K562 (cell line): Measurements from ENCODE around the gene INPP5E.

Experiments
- MED1 ChIP-seq: sonication (generic); formaldehyde crosslinking; IDR thresholded peaks from 2 replicates; pipeline ENCODE4 v1.8.1; 2023; ENCODE audit warnings: missing genetic modification reagents, borderline replicate concordance
- MXI1 ChIP-seq: IDR thresholded peaks from 2 replicates; pipeline ENCODE4 v1.6.1; 2011; ENCODE audit warnings: low read depth, mild to moderate bottlenecking, improper control_type of control experiment, low read length
- RBM15 ChIP-seq: fragments of 200-400 bp; formaldehyde crosslinking; IDR thresholded peaks from 2 replicates; pipeline ENCODE4 v1.6.1; 2018; ENCODE audit warnings: mild to moderate bottlenecking, low read length, moderate library complexity; ENCODE audit not compliant: insufficient read depth
- TF ChIP-seq, protein P1 (sequence below): fragments of 200-600 bp; sonication (generic); IDR thresholded peaks from one replicate; pipeline ENCODE4 v1.6.1; 2012; ENCODE audit warnings: mild to moderate bottlenecking, low read depth, low read length, inconsistent platforms

DNA sequence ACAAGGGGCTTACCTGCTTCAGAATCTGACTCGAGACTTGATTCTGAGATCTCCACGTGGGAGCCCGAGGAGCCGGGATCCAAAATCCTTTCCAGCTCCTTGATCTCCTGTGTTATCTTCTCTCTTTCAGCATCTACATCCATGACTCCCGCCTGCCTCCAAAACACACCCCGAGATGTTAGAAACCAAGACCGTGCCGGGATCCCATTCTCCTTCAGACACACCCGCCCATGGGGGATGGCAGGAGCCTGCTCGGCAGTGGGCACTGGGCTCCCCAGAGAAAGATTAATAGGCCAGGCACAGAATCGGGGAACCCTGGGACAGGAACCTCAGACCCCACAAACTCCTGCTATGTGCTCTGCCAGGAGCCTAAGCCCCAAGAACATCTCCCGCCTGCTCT lies 41.4 kb downstream of the INPP5E start:
- TF ChIP-seq, protein P1, sequence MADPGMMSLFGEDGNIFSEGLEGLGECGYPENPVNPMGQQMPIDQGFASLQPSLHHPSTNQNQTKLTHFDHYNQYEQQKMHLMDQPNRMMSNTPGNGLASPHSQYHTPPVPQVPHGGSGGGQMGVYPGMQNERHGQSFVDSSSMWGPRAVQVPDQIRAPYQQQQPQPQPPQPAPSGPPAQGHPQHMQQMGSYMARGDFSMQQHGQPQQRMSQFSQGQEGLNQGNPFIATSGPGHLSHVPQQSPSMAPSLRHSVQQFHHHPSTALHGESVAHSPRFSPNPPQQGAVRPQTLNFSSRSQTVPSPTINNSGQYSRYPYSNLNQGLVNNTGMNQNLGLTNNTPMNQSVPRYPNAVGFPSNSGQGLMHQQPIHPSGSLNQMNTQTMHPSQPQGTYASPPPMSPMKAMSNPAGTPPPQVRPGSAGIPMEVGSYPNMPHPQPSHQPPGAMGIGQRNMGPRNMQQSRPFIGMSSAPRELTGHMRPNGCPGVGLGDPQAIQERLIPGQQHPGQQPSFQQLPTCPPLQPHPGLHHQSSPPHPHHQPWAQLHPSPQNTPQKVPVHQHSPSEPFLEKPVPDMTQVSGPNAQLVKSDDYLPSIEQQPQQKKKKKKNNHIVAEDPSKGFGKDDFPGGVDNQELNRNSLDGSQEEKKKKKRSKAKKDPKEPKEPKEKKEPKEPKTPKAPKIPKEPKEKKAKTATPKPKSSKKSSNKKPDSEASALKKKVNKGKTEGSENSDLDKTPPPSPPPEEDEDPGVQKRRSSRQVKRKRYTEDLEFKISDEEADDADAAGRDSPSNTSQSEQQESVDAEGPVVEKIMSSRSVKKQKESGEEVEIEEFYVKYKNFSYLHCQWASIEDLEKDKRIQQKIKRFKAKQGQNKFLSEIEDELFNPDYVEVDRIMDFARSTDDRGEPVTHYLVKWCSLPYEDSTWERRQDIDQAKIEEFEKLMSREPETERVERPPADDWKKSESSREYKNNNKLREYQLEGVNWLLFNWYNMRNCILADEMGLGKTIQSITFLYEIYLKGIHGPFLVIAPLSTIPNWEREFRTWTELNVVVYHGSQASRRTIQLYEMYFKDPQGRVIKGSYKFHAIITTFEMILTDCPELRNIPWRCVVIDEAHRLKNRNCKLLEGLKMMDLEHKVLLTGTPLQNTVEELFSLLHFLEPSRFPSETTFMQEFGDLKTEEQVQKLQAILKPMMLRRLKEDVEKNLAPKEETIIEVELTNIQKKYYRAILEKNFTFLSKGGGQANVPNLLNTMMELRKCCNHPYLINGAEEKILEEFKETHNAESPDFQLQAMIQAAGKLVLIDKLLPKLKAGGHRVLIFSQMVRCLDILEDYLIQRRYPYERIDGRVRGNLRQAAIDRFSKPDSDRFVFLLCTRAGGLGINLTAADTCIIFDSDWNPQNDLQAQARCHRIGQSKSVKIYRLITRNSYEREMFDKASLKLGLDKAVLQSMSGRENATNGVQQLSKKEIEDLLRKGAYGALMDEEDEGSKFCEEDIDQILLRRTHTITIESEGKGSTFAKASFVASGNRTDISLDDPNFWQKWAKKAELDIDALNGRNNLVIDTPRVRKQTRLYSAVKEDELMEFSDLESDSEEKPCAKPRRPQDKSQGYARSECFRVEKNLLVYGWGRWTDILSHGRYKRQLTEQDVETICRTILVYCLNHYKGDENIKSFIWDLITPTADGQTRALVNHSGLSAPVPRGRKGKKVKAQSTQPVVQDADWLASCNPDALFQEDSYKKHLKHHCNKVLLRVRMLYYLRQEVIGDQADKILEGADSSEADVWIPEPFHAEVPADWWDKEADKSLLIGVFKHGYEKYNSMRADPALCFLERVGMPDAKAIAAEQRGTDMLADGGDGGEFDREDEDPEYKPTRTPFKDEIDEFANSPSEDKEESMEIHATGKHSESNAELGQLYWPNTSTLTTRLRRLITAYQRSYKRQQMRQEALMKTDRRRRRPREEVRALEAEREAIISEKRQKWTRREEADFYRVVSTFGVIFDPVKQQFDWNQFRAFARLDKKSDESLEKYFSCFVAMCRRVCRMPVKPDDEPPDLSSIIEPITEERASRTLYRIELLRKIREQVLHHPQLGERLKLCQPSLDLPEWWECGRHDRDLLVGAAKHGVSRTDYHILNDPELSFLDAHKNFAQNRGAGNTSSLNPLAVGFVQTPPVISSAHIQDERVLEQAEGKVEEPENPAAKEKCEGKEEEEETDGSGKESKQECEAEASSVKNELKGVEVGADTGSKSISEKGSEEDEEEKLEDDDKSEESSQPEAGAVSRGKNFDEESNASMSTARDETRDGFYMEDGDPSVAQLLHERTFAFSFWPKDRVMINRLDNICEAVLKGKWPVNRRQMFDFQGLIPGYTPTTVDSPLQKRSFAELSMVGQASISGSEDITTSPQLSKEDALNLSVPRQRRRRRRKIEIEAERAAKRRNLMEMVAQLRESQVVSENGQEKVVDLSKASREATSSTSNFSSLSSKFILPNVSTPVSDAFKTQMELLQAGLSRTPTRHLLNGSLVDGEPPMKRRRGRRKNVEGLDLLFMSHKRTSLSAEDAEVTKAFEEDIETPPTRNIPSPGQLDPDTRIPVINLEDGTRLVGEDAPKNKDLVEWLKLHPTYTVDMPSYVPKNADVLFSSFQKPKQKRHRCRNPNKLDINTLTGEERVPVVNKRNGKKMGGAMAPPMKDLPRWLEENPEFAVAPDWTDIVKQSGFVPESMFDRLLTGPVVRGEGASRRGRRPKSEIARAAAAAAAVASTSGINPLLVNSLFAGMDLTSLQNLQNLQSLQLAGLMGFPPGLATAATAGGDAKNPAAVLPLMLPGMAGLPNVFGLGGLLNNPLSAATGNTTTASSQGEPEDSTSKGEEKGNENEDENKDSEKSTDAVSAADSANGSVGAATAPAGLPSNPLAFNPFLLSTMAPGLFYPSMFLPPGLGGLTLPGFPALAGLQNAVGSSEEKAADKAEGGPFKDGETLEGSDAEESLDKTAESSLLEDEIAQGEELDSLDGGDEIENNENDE, result no peak
- TF ChIP-seq MED1 (CRISPR knock-in tag) (no peak), RBM15 (no peak), MXI1 (no peak)
